ENCODE measurements around the gene NT5DC4.
"Not testable (repeated sequence)": the region's sequence is repeated elsewhere in the genome, so short reads cannot be mapped to it uniquely, and the experiment has no call there.

The NT5DC4 gene

GRCh38 chr2:112699984-112700667, 20.7 kb upstream of the NT5DC4 start:
- DNase-seq (ENCODE audit: low read depth) = no peak

GRCh38 chr2:112701052-112701451, 19.8 kb upstream of the NT5DC4 start:
- no peak for DNase-seq (ENCODE audit: low read depth)

- DNase-seq (ENCODE audit: low read depth) = no peak
Observed at GRCh38 chr2:112703684-112704083, 17.1 kb upstream of the NT5DC4 start.

GRCh38 chr2:112705575-112705974, 15.2 kb upstream of the NT5DC4 start:
- DNase-seq (ENCODE audit: low read depth) = no peak

- DNase-seq (ENCODE audit: low read depth) = no peak
Observed at GRCh38 chr2:112706170-112706664, 14.6 kb upstream of the NT5DC4 start.

- DNase-seq (ENCODE audit: low read depth) = not testable (repeated sequence)
Observed at GRCh38 chr2:112706947-112707346, 13.9 kb upstream of the NT5DC4 start.

- no peak for DNase-seq (ENCODE audit: low read depth)
Observed at GRCh38 chr2:112708968-112709367, 11.9 kb upstream of the NT5DC4 start.

GRCh38 chr2:112709703-112710102, 11.1 kb upstream of the NT5DC4 start:
- DNase-seq (ENCODE audit: low read depth) = no peak

- no peak for DNase-seq (ENCODE audit: low read depth)
Observed at GRCh38 chr2:112710956-112711750, 9.7 kb upstream of the NT5DC4 start.

GRCh38 chr2:112712465-112712864, 8.4 kb upstream of the NT5DC4 start:
- DNase-seq (ENCODE audit: low read depth) = no peak

GRCh38 chr2:112712903-112713584, 7.8 kb upstream of the NT5DC4 start:
- no peak for DNase-seq (ENCODE audit: low read depth)

GRCh38 chr2:112713585-112713925, 7.3 kb upstream of the NT5DC4 start:
- no peak for DNase-seq (ENCODE audit: low read depth)

GRCh38 chr2:112713926-112714325, 6.9 kb upstream of the NT5DC4 start:
- no peak for DNase-seq (ENCODE audit: low read depth)

GRCh38 chr2:112714331-112714730, 6.5 kb upstream of the NT5DC4 start:
- no peak for DNase-seq (ENCODE audit: low read depth)

- no peak for DNase-seq (ENCODE audit: low read depth)
Observed at GRCh38 chr2:112714836-112715631, 5.8 kb upstream of the NT5DC4 start.

- DNase-seq (ENCODE audit: low read depth) = not testable (repeated sequence)
Observed at GRCh38 chr2:112716094-112716493, 4.7 kb upstream of the NT5DC4 start.

- not testable (repeated sequence) for DNase-seq (ENCODE audit: low read depth)
Observed at GRCh38 chr2:112716826-112717352, 3.9 kb upstream of the NT5DC4 start.

GRCh38 chr2:112718863-112719370, 1.9 kb upstream of the NT5DC4 start:
- DNase-seq (ENCODE audit: low read depth) = no peak

GRCh38 chr2:112721819-112722522, 1.2 kb downstream of the NT5DC4 start:
- no peak for DNase-seq (ENCODE audit: low read depth)

GRCh38 chr2:112722816-112723546, 2.2 kb downstream of the NT5DC4 start:
- no peak for DNase-seq (ENCODE audit: low read depth)

Measured in stimulated activated CD8-positive, alpha-beta memory T cell treated with anti-CD3 and anti-CD28 coated beads, Interleukin-15, amount 100 ng/mL, for 1 hour (primary cell).